ENCODE results near the gene IL24. TPM values are rescaled to one million over a fixed set of nuclear protein-coding genes. Genes with fewer than 3 reads are reported as not detected.

The IL24 gene
- total and polyA plus RNA-seq, 2 donors (not counting 1 experiment from before 2014, with no cell fraction given): not detected

GRCh38 chr1:206909161-206909882 is 12.1 kb downstream of the IL24 start:
- Histone ChIP-seq H3K9ac (ENCODE audit: low read length) (peak overlapping the region; percentile 41), H4K20me1 (ENCODE audit: control insufficient read depth, insufficient read depth, low read length, poor library complexity, severe bottlenecking) (peaks cover 97% of the 10 kb centered on the region), H3K79me2 (ENCODE audit: control insufficient read depth, insufficient read depth, low read length) (peaks cover 62% of the 10 kb centered on the region), H3K36me3 (replicated peaks in 1 of 2; ENCODE audit: control extremely low read depth in 1 of 2, control insufficient read depth in 1 of 2, extremely low read depth in 1 of 2, insufficient read depth in 2 of 2, low read length in 1 of 2) (peaks cover 14 to 92% of the 10 kb centered on the region in 2 experiments), H3K27me3 (replicated peaks in 1 of 4; ENCODE audit: control extremely low read depth in 1 of 4, control insufficient read depth in 3 of 4, insufficient read depth in 4 of 4, low read length in 3 of 4) (no peaks in the 10 kb centered on the region), H3K27ac (ENCODE audit: low read length in 2 of 2) (peak overlapping the region; percentile 48 to 82), H2AFZ (ENCODE audit: insufficient read depth, low read depth, low read length, poor library complexity, severe bottlenecking) (no peak overlapping the region), H3K4me1 (ENCODE audit: control insufficient read depth in 2 of 2, insufficient read depth in 2 of 2, low read length in 2 of 2) (peaks cover 88 to 99% of the 10 kb centered on the region in 2 donors), H3K9me3 (ENCODE audit: control extremely low read depth in 1 of 3, control insufficient read depth in 2 of 3, insufficient read depth in 1 of 3, low read length in 2 of 3) (no peaks in the 10 kb centered on the region), H3K4me2 (replicated peaks; ENCODE audit: low read depth, low read length, poor library complexity, severe bottlenecking) (peak overlapping the region; percentile 78), H3K4me3 (ENCODE audit: control extremely low read depth in 1 of 5, extremely low read depth in 1 of 5, insufficient read depth in 1 of 5, low read depth in 2 of 5, low read length in 4 of 5) (peak overlapping the region in 4 of 5 experiments; percentile 7 to 42 (median 32))
- TF ChIP-seq, protein P1, sequence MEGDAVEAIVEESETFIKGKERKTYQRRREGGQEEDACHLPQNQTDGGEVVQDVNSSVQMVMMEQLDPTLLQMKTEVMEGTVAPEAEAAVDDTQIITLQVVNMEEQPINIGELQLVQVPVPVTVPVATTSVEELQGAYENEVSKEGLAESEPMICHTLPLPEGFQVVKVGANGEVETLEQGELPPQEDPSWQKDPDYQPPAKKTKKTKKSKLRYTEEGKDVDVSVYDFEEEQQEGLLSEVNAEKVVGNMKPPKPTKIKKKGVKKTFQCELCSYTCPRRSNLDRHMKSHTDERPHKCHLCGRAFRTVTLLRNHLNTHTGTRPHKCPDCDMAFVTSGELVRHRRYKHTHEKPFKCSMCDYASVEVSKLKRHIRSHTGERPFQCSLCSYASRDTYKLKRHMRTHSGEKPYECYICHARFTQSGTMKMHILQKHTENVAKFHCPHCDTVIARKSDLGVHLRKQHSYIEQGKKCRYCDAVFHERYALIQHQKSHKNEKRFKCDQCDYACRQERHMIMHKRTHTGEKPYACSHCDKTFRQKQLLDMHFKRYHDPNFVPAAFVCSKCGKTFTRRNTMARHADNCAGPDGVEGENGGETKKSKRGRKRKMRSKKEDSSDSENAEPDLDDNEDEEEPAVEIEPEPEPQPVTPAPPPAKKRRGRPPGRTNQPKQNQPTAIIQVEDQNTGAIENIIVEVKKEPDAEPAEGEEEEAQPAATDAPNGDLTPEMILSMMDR (IDR thresholded peaks at IDR 0.05): peak; percentile 8
- TF ChIP-seq EZH2 (IDR thresholded peaks at IDR 0.05; ENCODE audit: borderline replicate concordance, insufficient read depth, low read depth, low read length, poor library complexity, severe bottlenecking): no peak
- ATAC-seq (ENCODE audit: low read depth) (no peak), DNase-seq (peak; percentile 61)
- Mint-ChIP-seq H3K27ac (peak overlapping the region; percentile 95), H3K9me3 (ENCODE audit: insufficient read depth) (no peaks in the 10 kb centered on the region), H3K4me3 (peak overlapping the region; percentile 71), H3K4me1 (peaks cover 94% of the 10 kb centered on the region), H3K27me3 (no peaks in the 10 kb centered on the region)
- POLR2A ChIA-PET: interaction anchor here (1.1 to 3.0 kb wide), 8 partner anchors 10 to 169 kb away, joined by 3 to 12 read pairs (median 5); partner anchors contain the start of gene FCMR
- CTCF ChIA-PET: interaction anchor here (0.7 to 11.6 kb wide), 32 partner anchors 10 to 351 kb away, joined by 3 to 208 read pairs (median 4); partner anchors contain the start of genes FCMR and IL20
- intact Hi-C loops (cut with micrococcal nuclease): no loop called here
- WGBS (ENCODE audit: insufficient coverage): 6% methylated on average over 67 of the region's 69 CpGs
